ENCODE measurements around the gene PCNX4.

GRCh38 chr14:60085693-60086092, 6.0 kb upstream of the PCNX4 start:
- TF ChIP-seq CTCF (IDR thresholded peaks at IDR 0.05), result no peak
- TF ChIP-seq POLR2AphosphoS5 (IDR thresholded peaks at IDR 0.05), result no peak

All from breast epithelium (tissue), 3 donors.